22Rv1 (cell line): Measurements from ENCODE around the gene MRPL53.
A peak's percentile ranks its signal among the peaks of the same experiment; 100 is the strongest.

Experiments
- H3K27ac ChIP-seq: fragments of 450-650 bp; 2 replicates; pipeline ENCODE4 v1.5.1; 2017
- ZFX ChIP-seq: fragments of 450-650 bp; IDR thresholded peaks from 2 replicates; pipeline ENCODE4 v1.6.1; 2017; ENCODE audit warnings: antibody characterized with exemption, borderline replicate concordance
- TF ChIP-seq, protein P1 (sequence below): fragments of 450-650 bp; IDR thresholded peaks from 2 replicates; pipeline ENCODE4 v1.5.1; 2017; ENCODE audit warnings: mild to moderate bottlenecking

MRPL53 gene

DNA sequence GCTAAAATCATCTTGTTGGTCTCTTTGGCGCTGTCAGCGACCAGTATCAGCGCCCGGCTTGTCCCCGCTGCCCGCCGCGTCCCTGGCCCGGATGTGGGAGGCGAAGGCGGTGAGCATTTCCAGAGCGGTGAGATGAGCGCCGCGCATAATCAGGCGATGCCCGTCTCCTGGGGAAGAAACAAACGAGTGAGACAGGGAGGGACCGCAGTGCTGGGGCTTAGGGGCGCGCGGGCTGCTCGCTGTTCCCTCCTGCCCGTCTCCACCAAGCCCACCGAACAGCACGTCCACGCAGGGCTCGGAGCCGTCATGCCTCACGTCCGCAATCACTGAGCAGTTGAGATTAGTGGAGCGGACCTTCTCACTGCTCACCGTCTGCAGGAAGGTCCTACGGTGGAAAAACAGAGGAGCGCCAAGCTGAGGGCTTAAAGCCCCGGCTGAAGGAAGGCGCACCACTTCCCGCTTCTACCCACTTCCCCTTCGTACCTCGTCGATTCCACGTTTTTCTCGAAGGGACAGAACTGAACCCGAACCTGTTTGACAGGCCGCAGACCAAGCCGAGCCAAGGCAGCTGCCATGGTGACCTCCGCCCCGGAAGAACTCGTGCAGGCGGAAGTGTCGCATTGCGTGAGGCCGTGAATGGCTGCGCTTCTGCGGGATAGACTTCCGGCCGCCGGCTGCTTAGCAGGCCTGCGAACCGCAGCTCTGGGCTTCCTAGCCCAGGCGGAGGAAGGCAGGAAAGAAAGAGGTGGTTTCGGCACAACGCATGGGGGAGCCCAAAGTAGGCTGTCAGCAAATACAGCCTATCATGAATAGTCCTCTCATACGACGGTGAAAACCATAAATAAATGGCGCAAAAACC is at the start of gene MRPL53:
MRPL53 (minus strand) TSS at position 595 of the 859 bp plus-strand sequence; CDS start at position 575, 20 bp downstream.
- peak within 1 kb of the TSS; percentile 99 for H3K27ac ChIP-seq
- TF ChIP-seq, protein P1, sequence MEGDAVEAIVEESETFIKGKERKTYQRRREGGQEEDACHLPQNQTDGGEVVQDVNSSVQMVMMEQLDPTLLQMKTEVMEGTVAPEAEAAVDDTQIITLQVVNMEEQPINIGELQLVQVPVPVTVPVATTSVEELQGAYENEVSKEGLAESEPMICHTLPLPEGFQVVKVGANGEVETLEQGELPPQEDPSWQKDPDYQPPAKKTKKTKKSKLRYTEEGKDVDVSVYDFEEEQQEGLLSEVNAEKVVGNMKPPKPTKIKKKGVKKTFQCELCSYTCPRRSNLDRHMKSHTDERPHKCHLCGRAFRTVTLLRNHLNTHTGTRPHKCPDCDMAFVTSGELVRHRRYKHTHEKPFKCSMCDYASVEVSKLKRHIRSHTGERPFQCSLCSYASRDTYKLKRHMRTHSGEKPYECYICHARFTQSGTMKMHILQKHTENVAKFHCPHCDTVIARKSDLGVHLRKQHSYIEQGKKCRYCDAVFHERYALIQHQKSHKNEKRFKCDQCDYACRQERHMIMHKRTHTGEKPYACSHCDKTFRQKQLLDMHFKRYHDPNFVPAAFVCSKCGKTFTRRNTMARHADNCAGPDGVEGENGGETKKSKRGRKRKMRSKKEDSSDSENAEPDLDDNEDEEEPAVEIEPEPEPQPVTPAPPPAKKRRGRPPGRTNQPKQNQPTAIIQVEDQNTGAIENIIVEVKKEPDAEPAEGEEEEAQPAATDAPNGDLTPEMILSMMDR = no peak
- no peak for TF ChIP-seq ZFX

DNA sequence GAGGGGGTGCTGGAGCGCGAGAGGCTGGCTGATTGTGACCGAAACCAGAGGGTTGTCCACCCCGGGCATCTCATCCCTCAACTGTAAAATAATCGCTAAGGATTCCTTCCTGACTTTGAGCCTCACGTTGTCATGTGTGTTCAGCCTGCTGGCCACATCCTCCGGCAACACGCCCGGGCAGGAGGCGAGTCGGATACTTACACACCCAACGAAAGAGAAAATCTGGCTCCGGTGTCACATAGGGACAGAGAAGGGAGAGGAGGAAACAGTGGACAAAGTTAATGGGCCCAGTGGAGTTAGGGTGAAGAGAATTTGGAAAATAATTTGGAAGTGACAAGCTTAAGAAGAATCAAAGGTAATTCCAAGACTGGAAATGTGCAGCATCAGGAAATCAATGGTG is 44.2 kb upstream of the MRPL53 start:
- no peak for TF ChIP-seq ZFX
- TF ChIP-seq, protein P1 = no peak
- no peak overlapping the region for H3K27ac ChIP-seq

DNA sequence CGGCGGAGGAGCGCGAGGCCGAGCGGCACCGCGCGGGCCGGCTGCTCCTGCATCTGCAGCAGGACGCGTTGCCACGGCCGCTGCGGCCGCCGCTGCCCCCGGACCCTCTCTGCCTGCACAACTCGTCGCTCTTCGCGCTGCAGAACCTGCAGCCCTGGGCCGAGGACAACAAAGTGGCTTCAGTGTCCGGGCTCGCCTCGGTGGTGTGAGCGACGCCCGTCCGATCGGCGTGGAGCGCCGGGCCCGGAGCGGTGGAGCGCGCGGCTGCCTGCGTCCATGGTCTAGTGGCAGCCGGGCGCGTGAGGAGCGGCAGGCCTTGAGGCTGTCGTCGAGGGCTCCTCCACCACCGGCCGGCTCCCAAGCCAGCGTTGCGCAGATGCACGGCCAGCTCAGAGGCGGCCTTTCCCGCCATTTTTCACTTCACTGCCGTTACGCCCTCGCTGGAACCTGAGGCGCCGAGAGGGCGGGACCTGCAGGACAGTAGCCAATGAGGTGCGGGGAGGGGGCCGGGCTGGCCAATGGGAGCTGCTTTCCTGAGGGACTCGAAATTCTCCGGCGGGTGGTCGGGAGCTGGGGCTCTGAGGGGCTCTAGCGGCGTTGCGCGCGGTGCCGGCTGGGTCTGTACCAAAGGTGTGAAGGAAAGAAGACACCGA is 43.6 kb upstream of the MRPL53 start:
- no peak for TF ChIP-seq ZFX
- TF ChIP-seq, protein P1 = no peak
- no peak overlapping the region for H3K27ac ChIP-seq

DNA sequence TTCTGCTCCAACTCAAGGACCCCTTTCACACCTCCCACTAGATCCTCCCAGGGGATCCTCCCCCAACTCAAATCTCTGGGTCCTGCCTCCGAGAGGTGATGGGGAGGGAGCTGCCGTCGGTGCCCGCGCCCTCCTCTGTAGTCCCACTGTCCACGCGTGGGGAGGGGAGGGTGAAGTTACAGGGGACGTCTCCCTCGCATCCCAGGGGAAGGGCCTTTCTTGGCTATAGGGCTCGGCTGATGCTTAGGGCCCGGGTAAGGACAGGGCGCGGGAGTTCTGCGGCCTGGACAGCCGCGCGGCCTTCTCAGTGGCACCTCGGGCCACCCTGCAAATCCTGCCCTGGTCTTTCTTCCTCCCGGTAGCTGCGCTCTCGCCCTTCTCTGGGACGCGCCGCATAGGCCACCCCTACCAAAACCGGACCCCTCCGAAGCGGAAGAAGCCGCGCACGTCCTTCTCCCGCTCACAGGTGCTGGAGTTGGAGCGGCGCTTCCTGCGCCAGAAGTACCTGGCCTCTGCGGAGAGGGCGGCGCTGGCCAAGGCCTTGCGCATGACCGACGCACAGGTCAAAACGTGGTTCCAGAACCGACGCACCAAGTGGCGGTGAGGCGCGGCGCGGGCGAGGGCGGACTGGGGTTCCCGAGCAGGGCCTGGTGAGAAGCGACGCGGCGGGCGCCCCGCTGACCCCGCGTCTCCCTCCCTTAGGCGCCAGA is 42.9 kb upstream of the MRPL53 start:
- H3K27ac ChIP-seq = no peak overlapping the region
- no peak for TF ChIP-seq ZFX
- TF ChIP-seq, protein P1 = no peak

DNA sequence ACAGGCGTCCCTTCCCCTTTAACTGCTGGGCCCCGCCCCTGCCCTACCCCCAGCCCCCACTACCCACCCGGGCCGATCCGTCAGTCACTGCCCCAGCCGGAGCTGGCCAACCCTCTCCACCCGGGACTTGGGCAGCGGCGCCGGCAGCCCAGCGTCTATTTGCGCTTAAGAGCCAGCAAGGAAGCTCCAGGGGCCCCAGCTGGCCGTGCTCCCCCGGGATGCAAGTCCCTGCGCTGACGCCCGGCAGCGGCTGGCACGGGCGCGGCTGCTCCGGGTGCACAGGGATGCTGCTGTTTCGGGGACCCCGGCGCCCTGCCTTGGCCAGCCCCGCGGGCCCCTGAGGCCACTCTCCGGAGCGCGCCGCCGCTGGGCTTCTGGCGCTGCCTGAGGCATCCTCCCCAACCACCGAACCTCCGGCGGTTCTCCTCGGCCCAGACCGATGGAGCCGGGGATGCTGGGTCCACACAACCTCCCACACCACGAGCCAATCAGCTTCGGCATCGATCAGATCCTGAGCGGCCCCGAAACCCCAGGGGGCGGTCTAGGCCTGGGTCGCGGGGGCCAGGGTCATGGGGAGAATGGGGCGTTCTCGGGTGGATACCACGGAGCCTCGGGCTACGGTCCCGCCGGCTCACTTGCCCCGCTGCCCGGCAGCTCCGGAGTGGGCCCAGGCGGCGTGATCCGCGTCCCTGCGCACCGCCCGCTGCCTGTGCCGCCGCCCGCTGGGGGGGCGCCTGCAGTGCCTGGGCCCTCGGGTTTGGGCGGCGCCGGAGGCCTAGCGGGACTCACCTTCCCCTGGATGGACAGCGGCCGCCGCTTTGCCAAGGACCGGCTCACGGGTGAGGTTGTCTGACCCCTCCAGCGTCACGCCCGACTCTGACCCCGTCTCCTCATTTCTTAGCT is 42.1 kb upstream of the MRPL53 start, which contains the start of gene TLX2:
TLX2 (plus strand) TSS at position 83 of the 903 bp plus-strand sequence; CDS start at position 440, 357 bp downstream.
- TF ChIP-seq, protein P1 = no peak
- no peak for TF ChIP-seq ZFX
- H3K27ac ChIP-seq = peak within 1 kb of the TSS; percentile 44

DNA sequence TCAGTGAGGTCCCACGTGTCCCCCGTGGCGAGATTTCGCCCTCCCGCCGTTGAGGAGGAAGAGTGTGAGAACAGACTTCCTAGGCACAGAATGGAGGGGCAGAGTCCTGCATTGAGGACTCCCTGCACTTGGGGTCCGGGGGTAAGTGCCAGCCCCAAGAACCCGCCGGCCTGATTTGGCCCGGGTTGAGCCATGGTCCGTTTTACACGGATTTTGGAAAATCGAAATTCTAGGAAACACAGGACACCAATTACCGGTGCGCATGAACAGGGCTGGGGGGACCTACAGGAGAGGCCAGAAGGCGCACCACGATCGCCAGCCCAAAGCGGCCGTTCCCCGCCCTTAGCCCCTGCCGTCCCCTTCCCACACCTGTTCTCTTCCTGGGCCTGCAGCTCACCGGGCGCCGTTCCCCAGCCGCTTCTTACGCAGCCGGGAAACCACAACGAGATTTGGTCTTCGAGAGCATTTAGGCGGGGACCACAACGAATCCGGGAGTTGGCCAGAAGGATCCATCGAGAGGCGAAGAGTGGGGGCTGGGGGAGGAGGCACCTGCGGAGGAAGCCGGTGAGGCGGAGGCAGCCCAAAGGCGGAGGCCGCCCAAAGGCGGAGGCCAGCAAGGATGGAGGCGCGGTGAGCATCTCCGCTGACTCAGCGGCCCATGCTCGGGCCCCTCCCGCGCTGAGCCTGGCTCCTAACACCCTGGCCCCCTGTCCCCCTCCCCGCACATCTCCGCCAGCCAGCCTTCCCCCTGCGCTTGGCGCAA is 41.3 kb upstream of the MRPL53 start:
- peak overlapping the region; percentile 44 for H3K27ac ChIP-seq
- TF ChIP-seq, protein P1 = no peak
- no peak for TF ChIP-seq ZFX
